H1 (cell line): Measurements from ENCODE around the gene CHST13. TPM values are rescaled to one million over a fixed set of nuclear protein-coding genes. Genes with fewer than 3 reads are reported as not detected.

Experiments used
- CTCF ChIP-seq, 3 experiments: IDR thresholded peaks; 1 replicate in 2 of 3; 2 replicates in 1 of 3; pipeline versions ENCODE4 v1.5.1 to v1.6.1; 2011; ENCODE audit warnings: low read length in 3 of 3, mild to moderate bottlenecking in 3 of 3, inconsistent platforms in 2 of 3, low read depth in 1 of 3, moderate library complexity in 1 of 3; ENCODE audit not compliant: insufficient read depth in 1 of 3; ENCODE audit errors: control extremely low read depth in 1 of 3
- NRF1 ChIP-seq: IDR thresholded peaks from 2 replicates; pipeline ENCODE4 v1.6.1; 2011; ENCODE audit warnings: mild to moderate bottlenecking, low read depth, low read length, improper control_type of control experiment
- SP2 ChIP-seq: IDR thresholded peaks from 2 replicates; pipeline ENCODE4 v1.6.1; 2012; ENCODE audit warnings: mild to moderate bottlenecking, low read length, inconsistent platforms
- polyA plus RNA-seq, 7 experiments: library from polyadenylated mRNA; depleted of rRNA in 3 of 7; stranded (reverse) in 5 of 7; unstranded in 2 of 7; fragments of >200 nt in 5 of 7; fragments of 200-250 nt in 2 of 7; gene quantifications; 1 replicate in 5 of 7; 2 replicates in 1 of 7; 4 replicates in 1 of 7; pipeline versions ENCODE4 v1.2.1 to v1.2.3, GENCODE V29; 2011 to 2013; ENCODE audit warnings: missing spikeins in 2 of 7, mixed read lengths in 2 of 7
- total RNA-seq: library from RNA; stranded (reverse); fragmentation: NEBNext Ultra II Directional; extraction: Animal tissue kit (Norgen Biotek cat#: 25700); gene quantifications from 2 replicates; pipeline ENCODE4 v1.2.1, GENCODE V29; 2021

CHST13 gene
- total and polyA plus RNA-seq, 2 of the 8 experiments (the other 6 are each of a cell fraction or from before 2014, with no cell fraction given), result 5.4 to 11.7 TPM

- TF ChIP-seq CTCF (IDR thresholded peaks at IDR 0.05; ENCODE audit: control extremely low read depth in 1 of 3, insufficient read depth in 1 of 3, low read depth in 1 of 3, low read length in 3 of 3) (no peak), NRF1 (no peak), SP2 (no peak)
Measured at GRCh38 chr3:126538966-126539365, 15.0 kb downstream of the CHST13 start (continued).
